Peyer's patch (tissue), 4 donors: ENCODE results near the gene CD302. TPM values are rescaled to one million over a fixed set of nuclear protein-coding genes. Genes with fewer than 3 reads are reported as not detected.
A peak's percentile ranks its signal among the peaks of the same experiment; 100 is the strongest.
"Not testable (repeated sequence)": the region's sequence is repeated elsewhere in the genome, so short reads cannot be mapped to it uniquely, and the experiment has no call there.

Experiments
- DNase-seq, 3 donors: peaks; one replicate each; pipeline ENCODE4 v3.0.0-alpha.2; 2017 to 2019
- H3K27ac ChIP-seq, 4 donors: fragments of 200-600 bp; sonication (generic); one replicate each; pipeline ENCODE4 v1.5.1; 2016 to 2019
- H3K27me3 ChIP-seq, 2 donors: fragments of 200-600 bp; sonication (generic); one replicate each; pipeline ENCODE4 v1.5.1; 2019
- H3K36me3 ChIP-seq, 3 donors: fragments of 200-600 bp; sonication (generic); one replicate each; pipeline ENCODE4 v1.5.1; 2016 to 2019
- H3K4me1 ChIP-seq, 4 donors: fragments of 200-600 bp; sonication (generic); one replicate each; pipeline ENCODE4 v1.5.1; 2016 to 2019
- H3K4me3 ChIP-seq, 4 donors: fragments of 200-600 bp; sonication (generic); 1 replicate in 3 of 4; 2 replicates in 1 of 4; pipeline ENCODE4 v1.5.1; 2016 to 2019; ENCODE audit warnings: mild to moderate bottlenecking in 1 of 4
- H3K9me3 ChIP-seq, 4 donors: fragments of 200-600 bp; sonication (generic); one replicate each; pipeline ENCODE4 v1.5.1; 2016 to 2019; ENCODE audit warnings: mild to moderate bottlenecking in 1 of 4
- POLR2A ChIP-seq, 2 donors: fragments of 450-650 bp; IDR thresholded peaks; one replicate each; pipeline ENCODE4 v1.5.1; 2017; ENCODE audit warnings: antibody characterized with exemption in 2 of 2, mild to moderate bottlenecking in 2 of 2, moderate library complexity in 2 of 2
- total RNA-seq, 4 donors: library from RNA; depleted of rRNA; stranded (reverse); fragments of >200 nt; gene quantifications; one replicate each; pipeline ENCODE4 v1.1.0, GENCODE V29; 2016
- TF ChIP-seq, protein P1 (sequence below), 6 experiments: fragments of 450-650 bp in 4 of 6; fragments of 200-600 bp in 2 of 6; sonication (generic) in 1 of 6; IDR thresholded peaks; one replicate each; pipeline ENCODE4 v1.5.1; 2017 to 2019; ENCODE audit warnings: antibody characterized with exemption in 6 of 6, mild to moderate bottlenecking in 3 of 6, moderate library complexity in 1 of 6

CD302 gene
- total RNA-seq, 4 donors from 2014 or later = 17.9 to 38.0 (median 30.1) TPM

DNA sequence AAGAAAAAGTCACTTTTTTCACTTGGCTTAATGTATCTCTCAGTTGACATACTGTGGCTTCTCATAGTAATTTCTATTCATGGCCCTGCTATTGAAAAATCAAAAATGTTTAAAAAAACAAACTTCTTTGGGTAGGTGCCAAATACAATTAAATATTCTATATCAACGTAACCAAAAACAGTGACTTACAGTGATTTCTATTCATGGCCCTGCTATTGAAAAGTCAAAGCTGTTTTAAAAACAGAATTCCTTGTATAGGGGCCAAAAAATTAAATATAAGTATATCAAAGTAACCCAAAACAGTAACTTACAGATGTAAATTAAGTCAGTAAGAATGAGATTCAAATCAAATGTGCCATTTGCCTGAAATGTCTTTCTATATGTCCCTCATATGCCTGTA, 31.4 kb upstream of the CD302 start:
- TF ChIP-seq POLR2A (IDR thresholded peaks at IDR 0.05) = no peak
- TF ChIP-seq, protein P1, sequence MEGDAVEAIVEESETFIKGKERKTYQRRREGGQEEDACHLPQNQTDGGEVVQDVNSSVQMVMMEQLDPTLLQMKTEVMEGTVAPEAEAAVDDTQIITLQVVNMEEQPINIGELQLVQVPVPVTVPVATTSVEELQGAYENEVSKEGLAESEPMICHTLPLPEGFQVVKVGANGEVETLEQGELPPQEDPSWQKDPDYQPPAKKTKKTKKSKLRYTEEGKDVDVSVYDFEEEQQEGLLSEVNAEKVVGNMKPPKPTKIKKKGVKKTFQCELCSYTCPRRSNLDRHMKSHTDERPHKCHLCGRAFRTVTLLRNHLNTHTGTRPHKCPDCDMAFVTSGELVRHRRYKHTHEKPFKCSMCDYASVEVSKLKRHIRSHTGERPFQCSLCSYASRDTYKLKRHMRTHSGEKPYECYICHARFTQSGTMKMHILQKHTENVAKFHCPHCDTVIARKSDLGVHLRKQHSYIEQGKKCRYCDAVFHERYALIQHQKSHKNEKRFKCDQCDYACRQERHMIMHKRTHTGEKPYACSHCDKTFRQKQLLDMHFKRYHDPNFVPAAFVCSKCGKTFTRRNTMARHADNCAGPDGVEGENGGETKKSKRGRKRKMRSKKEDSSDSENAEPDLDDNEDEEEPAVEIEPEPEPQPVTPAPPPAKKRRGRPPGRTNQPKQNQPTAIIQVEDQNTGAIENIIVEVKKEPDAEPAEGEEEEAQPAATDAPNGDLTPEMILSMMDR (IDR thresholded peaks at IDR 0.05) = no peak
- no peak overlapping the region for H3K27ac ChIP-seq
- DNase-seq = no peak
- H3K9me3 ChIP-seq = no peaks in the 10 kb centered on the region
- H3K4me1 ChIP-seq = no peaks in the 10 kb centered on the region
- peaks cover 0 to 10% (median 0%) of the 10 kb centered on the region in 3 donors for H3K36me3 ChIP-seq
- no peak overlapping the region for H3K4me3 ChIP-seq
- H3K27me3 ChIP-seq = no peaks in the 10 kb centered on the region

DNA sequence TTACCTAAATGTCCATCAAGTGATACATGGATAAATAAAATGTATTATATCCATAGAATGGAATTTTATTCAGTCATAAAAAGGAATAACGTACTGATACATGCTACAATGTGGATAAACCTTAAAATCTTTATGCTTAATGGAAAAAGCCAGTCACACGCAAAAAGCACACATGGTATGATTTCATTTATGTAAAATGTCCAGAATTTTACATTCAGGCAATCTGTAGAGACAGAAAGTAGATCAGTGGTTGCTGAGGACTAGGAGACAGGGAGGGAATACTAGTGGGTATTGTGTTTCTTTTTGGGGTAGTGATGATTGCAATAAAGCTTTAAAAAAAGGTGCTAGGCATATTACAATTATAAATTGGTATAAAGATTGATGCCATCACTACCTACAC, 30.7 kb upstream of the CD302 start:
- no peak for DNase-seq
- Histone ChIP-seq H3K4me3 (no peak overlapping the region), H3K27me3 (no peaks in the 10 kb centered on the region), H3K4me1 (no peaks in the 10 kb centered on the region), H3K9me3 (no peaks in the 10 kb centered on the region), H3K36me3 (peaks cover 0 to 7% (median 0%) of the 10 kb centered on the region in 3 donors), H3K27ac (no peak overlapping the region)
- TF ChIP-seq POLR2A (IDR thresholded peaks at IDR 0.05) = no peak
- TF ChIP-seq, protein P1 (IDR thresholded peaks at IDR 0.05) = no peak

DNA sequence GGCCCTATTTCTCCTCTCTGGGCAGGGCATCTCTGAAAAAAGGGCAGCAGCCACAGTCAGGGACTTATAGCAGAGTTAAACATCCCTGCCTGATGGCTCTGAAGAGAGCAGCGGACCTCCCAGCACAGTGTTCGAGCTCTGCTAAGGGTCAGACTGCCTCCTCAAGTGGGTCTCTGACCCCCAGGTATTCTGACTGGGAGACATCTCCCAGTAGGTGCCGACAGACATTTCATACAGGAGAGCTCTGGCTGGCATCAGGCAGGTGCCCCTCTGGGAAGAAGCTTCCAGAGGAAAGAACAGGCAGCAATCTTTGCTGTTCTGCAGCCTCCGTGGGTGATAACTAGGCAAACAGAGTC, 24.4 kb upstream of the CD302 start:
- H3K27me3 ChIP-seq, DNase-seq, H3K36me3 ChIP-seq, H3K4me3 ChIP-seq, H3K4me1 ChIP-seq, H3K9me3 ChIP-seq, H3K27ac ChIP-seq: not testable (repeated sequence)

DNA sequence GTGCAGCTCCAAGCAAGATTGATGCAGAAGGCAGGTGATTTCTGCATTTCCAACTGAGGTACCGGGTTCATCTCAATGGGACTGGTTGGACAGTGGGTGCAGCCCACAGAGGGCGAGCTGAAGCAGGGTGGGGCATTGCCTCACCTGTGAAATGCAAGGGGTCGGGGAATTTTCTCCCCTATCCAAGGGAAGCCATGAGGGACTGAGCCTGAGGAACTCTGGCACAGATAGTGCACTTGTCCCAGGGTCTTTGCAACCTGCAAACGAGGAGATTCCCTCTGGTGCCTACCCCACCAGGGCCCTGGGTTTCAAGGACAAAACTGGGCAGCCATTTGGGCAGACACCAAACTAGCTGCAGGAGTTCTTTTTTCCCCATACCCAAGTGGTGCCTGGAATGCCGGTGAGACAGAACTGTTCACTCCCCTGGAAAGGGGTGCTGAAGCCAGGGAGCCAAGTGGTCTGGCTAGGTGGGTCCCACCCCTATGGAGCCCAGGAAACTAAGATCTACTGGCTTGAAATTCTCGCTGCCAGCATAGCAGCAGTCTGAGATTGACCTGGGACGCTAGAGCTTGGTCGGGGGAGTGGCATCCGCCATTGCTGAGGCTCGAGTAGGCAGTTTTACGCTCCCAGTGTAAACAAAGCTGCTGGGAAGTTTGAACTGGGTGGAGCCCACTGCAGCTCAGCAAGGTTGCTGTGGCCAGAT, 23.9 kb upstream of the CD302 start:
- not testable (repeated sequence) for H3K27ac ChIP-seq, H3K9me3 ChIP-seq, H3K4me3 ChIP-seq, H3K4me1 ChIP-seq, H3K36me3 ChIP-seq, H3K27me3 ChIP-seq
- peak in 2 of 3 donors; percentile 65 to 68 for DNase-seq

DNA sequence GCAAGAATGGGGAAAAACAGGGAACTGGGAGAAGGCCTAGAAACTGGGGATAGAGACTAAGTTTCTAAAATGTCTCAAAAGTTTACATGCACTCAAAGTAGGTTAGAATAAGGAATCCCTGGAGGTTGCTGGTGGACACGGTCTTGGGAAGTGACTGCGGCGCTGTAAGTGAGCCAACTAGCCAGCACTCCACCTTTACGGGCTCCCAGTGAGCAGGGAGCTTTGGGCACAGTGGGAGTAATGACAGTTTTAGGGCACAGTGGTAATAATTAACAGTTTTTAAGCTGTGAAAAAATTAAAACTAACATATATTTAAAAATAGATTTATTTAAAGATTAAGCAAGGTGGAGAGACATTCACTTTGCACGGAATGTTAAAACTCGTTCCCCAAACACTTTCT, 20.9 kb upstream of the CD302 start:
- peaks cover 0 to 8% (median 0%) of the 10 kb centered on the region in 4 donors for H3K4me1 ChIP-seq
- H3K27ac ChIP-seq = no peak overlapping the region
- no peaks in the 10 kb centered on the region for H3K9me3 ChIP-seq
- TF ChIP-seq, protein P1 (IDR thresholded peaks at IDR 0.05) = no peak
- TF ChIP-seq POLR2A (IDR thresholded peaks at IDR 0.05) = no peak
- no peaks in the 10 kb centered on the region for H3K36me3 ChIP-seq
- DNase-seq = no peak
- H3K27me3 ChIP-seq = no peaks in the 10 kb centered on the region
- H3K4me3 ChIP-seq = no peak overlapping the region

DNA sequence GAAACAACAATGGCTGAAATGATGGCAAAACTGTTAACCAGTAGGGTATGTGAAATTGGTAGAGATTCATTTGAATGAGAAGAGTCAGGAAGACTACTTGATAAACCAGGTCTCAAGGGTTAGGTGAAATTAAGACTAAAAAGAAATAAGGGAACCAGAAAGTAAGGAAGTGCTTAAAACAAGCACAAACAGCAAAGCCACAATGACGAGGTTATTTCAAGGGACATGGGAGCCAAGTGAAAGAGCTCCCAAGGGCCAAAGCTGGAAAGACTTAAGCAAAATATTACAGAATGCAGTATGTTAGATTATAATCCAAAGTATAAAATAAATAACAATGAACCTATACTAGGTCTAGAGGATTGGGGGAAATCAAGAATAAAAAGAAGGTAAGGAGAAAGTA, 19.3 kb upstream of the CD302 start:
- Histone ChIP-seq H3K9me3 (no peaks in the 10 kb centered on the region), H3K4me3 (no peak overlapping the region), H3K27me3 (no peaks in the 10 kb centered on the region), H3K27ac (no peak overlapping the region), H3K4me1 (peaks cover 0 to 5% (median 0%) of the 10 kb centered on the region in 4 donors), H3K36me3 (no peaks in the 10 kb centered on the region)
- DNase-seq = no peak
- TF ChIP-seq, protein P1 (IDR thresholded peaks at IDR 0.05) = no peak
- TF ChIP-seq POLR2A (IDR thresholded peaks at IDR 0.05) = no peak

DNA sequence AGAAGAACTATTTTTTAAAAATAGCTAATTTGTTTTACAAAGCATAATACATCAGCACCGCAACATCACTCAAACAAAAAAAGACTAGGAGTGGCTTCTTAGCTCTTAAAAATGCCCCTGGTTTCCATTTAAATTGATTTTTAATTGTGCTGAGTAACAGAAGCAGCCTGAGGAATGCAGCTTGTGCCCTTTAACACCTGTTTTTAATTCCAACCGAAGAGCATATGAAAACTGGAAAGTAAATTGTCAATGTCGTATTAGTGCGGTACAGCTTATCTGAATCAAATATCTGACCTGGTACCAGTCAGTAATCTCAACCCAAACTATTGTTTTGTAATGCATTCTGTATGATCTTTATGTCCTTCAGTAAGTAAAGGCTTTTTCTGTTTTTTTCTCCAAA, 13.2 kb upstream of the CD302 start:
- Histone ChIP-seq H3K36me3 (peaks cover 0 to 3% (median 0%) of the 10 kb centered on the region in 3 donors), H3K9me3 (no peaks in the 10 kb centered on the region), H3K27me3 (no peaks in the 10 kb centered on the region), H3K27ac (no peak overlapping the region), H3K4me3 (no peak overlapping the region), H3K4me1 (no peaks in the 10 kb centered on the region)
- TF ChIP-seq, protein P1 (IDR thresholded peaks at IDR 0.05) = no peak
- TF ChIP-seq POLR2A (IDR thresholded peaks at IDR 0.05) = no peak
- no peak for DNase-seq
